ENCODE results near the gene KCNIP4. TPM values are rescaled to one million over a fixed set of nuclear protein-coding genes. Genes with fewer than 3 reads are reported as not detected.

KCNIP4 gene
- total and polyA plus RNA-seq, 2 donors (not counting 3 experiments of a cell fraction or from before 2014, with no cell fraction given), result not detected

DNA sequence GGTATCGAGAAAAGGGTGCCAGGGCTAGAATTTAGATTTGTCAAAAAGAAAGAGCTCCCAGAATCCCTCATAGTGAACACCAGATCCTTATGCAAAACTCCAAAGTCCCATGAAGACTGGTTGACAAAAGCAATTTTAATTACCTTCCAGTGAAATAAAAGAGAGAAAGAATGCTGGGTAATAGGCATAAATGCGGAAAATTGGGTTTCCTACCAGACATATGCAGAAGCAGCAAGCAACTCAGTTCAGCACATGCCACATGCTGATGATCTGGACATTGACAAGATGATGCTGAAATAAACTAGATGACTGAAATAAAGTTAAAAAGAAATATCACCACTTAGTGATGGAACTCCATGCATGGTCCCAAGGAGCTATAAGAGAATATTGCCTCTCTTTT lies 83.9 kb downstream of the KCNIP4 start:
- no TSS peak for BruUV-seq (replicated peaks)
- dilution Hi-C loops (cut with MboI; ENCODE audit: extremely low pct_ligation_motif_present, low sequenced_read_pairs), result no loop called here

DNA sequence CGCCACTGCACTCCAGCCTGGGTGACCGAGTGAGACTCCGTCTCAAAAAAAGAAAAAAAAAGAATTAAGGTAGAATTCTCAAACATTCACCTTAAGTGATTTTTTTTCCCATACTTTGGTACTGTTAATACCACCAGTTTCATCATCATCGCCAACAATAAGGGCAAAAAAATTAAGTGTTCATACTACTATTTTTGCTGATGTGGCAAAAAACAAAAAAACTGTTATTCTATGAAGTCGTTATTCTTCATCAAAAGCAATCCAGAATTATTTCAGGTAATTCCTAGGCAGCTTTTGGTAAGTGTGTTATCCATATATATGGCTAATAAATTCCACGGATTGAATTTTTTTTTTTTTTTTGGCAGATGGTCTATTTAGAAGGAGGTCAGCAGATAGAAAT lies 85.7 kb downstream of the KCNIP4 start:
- ChIA-PET POLR2A (no interaction called here), CTCF (no interaction called here)
- Histone ChIP-seq H3K4me1 (ENCODE audit: control insufficient read depth, extremely low read depth, insufficient read depth, low read length) (no peaks in the 10 kb centered on the region), H3K27me3 (ENCODE audit: control insufficient read depth in 2 of 2, insufficient read depth in 2 of 2, low read length in 2 of 2) (peaks cover 0 to 2% of the 10 kb centered on the region in 2 experiments), H3K27ac (ENCODE audit: insufficient read depth, low read depth, low read length) (no peak overlapping the region), H3K4me3 (replicated peaks in 1 of 3; ENCODE audit: insufficient read depth in 1 of 3, low read depth in 1 of 3, low read length in 3 of 3) (no peak overlapping the region), H3K9ac (replicated peaks; ENCODE audit: extremely low read depth, insufficient read depth, low read length) (no peak overlapping the region), H3K36me3 (ENCODE audit: control insufficient read depth in 2 of 2, extremely low read depth in 1 of 2, insufficient read depth in 2 of 2, low read length in 2 of 2) (no peaks in the 10 kb centered on the region), H3K79me2 (ENCODE audit: control insufficient read depth, insufficient read depth, low read length) (no peaks in the 10 kb centered on the region), H4K20me1 (replicated peaks; ENCODE audit: control insufficient read depth, extremely low read depth, insufficient read depth, low read length) (no peaks in the 10 kb centered on the region), H3K9me1 (replicated peaks; ENCODE audit: control insufficient read depth, extremely low read depth, insufficient read depth, low read length) (no peaks in the 10 kb centered on the region), H3K9me3 (replicated peaks; ENCODE audit: control insufficient read depth, insufficient read depth, low read length) (no peaks in the 10 kb centered on the region), H2AFZ (ENCODE audit: low read depth, low read length) (no peak overlapping the region), H3K4me2 (ENCODE audit: insufficient read depth, low read length) (no peak overlapping the region)
- BruUV-seq (replicated peaks), result no TSS peak
- dilution Hi-C loops (cut with MboI; ENCODE audit: extremely low pct_ligation_motif_present, low sequenced_read_pairs), result no loop called here
- TF ChIP-seq MYC (IDR thresholded peaks at IDR 0.05; ENCODE audit: low read depth, low read length) (no peak), GATA2 (IDR thresholded peaks at IDR 0.05; ENCODE audit: insufficient read depth, insufficient read length, low read depth, low read length) (no peak), EZH2 (IDR thresholded peaks at IDR 0.05; ENCODE audit: borderline replicate concordance, low read depth, low read length, severe bottlenecking) (no peak), FOS (IDR thresholded peaks at IDR 0.05; ENCODE audit: borderline replicate concordance, insufficient read depth, low read length) (no peak)
- TF ChIP-seq, protein P1, sequence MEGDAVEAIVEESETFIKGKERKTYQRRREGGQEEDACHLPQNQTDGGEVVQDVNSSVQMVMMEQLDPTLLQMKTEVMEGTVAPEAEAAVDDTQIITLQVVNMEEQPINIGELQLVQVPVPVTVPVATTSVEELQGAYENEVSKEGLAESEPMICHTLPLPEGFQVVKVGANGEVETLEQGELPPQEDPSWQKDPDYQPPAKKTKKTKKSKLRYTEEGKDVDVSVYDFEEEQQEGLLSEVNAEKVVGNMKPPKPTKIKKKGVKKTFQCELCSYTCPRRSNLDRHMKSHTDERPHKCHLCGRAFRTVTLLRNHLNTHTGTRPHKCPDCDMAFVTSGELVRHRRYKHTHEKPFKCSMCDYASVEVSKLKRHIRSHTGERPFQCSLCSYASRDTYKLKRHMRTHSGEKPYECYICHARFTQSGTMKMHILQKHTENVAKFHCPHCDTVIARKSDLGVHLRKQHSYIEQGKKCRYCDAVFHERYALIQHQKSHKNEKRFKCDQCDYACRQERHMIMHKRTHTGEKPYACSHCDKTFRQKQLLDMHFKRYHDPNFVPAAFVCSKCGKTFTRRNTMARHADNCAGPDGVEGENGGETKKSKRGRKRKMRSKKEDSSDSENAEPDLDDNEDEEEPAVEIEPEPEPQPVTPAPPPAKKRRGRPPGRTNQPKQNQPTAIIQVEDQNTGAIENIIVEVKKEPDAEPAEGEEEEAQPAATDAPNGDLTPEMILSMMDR (IDR thresholded peaks at IDR 0.05; ENCODE audit: extremely low read depth in 1 of 2, insufficient read depth in 1 of 2, low read depth in 1 of 2, low read length in 2 of 2), result no peak
- no peak for DNase-seq (ENCODE audit: low read depth, low spot score)
- FAIRE-seq, result no peak
- intact Hi-C loops (cut with micrococcal nuclease), result no loop called here

More for the DNA sequence above, 83.9 kb downstream of the KCNIP4 start:
- intact Hi-C loops (cut with micrococcal nuclease), result no loop called here
- H3K4me2 ChIP-seq (ENCODE audit: insufficient read depth, low read length), result no peak overlapping the region
- no peak overlapping the region for H2AFZ ChIP-seq (ENCODE audit: low read depth, low read length)
- no peaks in the 10 kb centered on the region for H3K79me2 ChIP-seq (ENCODE audit: control insufficient read depth, insufficient read depth, low read length)
- no peaks in the 10 kb centered on the region for H3K9me3 ChIP-seq (replicated peaks; ENCODE audit: control insufficient read depth, insufficient read depth, low read length)
- H4K20me1 ChIP-seq (replicated peaks; ENCODE audit: control insufficient read depth, extremely low read depth, insufficient read depth, low read length), result no peaks in the 10 kb centered on the region
- H3K4me1 ChIP-seq (ENCODE audit: control insufficient read depth, extremely low read depth, insufficient read depth, low read length), result no peaks in the 10 kb centered on the region
- no peak for FAIRE-seq
- TF ChIP-seq MYC (IDR thresholded peaks at IDR 0.05; ENCODE audit: low read depth, low read length) (no peak), FOS (IDR thresholded peaks at IDR 0.05; ENCODE audit: borderline replicate concordance, insufficient read depth, low read length) (no peak), POLR2AphosphoS5 (IDR thresholded peaks at IDR 0.05; ENCODE audit: insufficient read depth, low read depth, low read length) (no peak), EZH2 (IDR thresholded peaks at IDR 0.05; ENCODE audit: borderline replicate concordance, low read depth, low read length, severe bottlenecking) (no peak), GATA2 (IDR thresholded peaks at IDR 0.05; ENCODE audit: insufficient read depth, insufficient read length, low read depth, low read length) (no peak)
- TF ChIP-seq, protein P2, sequence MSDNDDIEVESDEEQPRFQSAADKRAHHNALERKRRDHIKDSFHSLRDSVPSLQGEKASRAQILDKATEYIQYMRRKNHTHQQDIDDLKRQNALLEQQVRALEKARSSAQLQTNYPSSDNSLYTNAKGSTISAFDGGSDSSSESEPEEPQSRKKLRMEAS (IDR thresholded peaks at IDR 0.05; ENCODE audit: insufficient read depth, insufficient read length), result no peak
- ChIA-PET POLR2A (interaction anchor here (0.7 kb wide), 1 partner anchor 584 kb away, joined by 3 read pairs; no protein-coding TSS in a partner anchor), CTCF (no interaction called here)
- no peak overlapping the region for H3K4me3 ChIP-seq (replicated peaks in 1 of 3; ENCODE audit: insufficient read depth in 1 of 3, low read depth in 1 of 3, low read length in 3 of 3)
- no peak overlapping the region for H3K27ac ChIP-seq (ENCODE audit: insufficient read depth, low read depth, low read length)
- no peaks in the 10 kb centered on the region for H3K9me1 ChIP-seq (replicated peaks; ENCODE audit: control insufficient read depth, extremely low read depth, insufficient read depth, low read length)
- no peak for DNase-seq (ENCODE audit: low read depth, low spot score)
- no peak overlapping the region for H3K9ac ChIP-seq (replicated peaks; ENCODE audit: extremely low read depth, insufficient read depth, low read length)
- no peaks in the 10 kb centered on the region for H3K36me3 ChIP-seq (ENCODE audit: control insufficient read depth in 2 of 2, extremely low read depth in 1 of 2, insufficient read depth in 2 of 2, low read length in 2 of 2)
- H3K27me3 ChIP-seq (ENCODE audit: control insufficient read depth in 2 of 2, insufficient read depth in 2 of 2, low read length in 2 of 2), result peaks cover 0 to 2% of the 10 kb centered on the region in 2 experiments

All from endothelial cell of umbilical vein (primary cell).